Astrocyte (in vitro differentiated cells and primary cell): Measurements from ENCODE around the gene HSPG2. TPM values are rescaled to one million over a fixed set of nuclear protein-coding genes. Genes with fewer than 3 reads are reported as not detected.

Experiments used
- DNase-seq: peaks from one replicate; pipeline ENCODE4 v3.0.0-alpha.2; 2010; ENCODE audit warnings: low read depth
- FAIRE-seq: peaks from 2 replicates; lab custom pipeline; 2011; peaks lifted over from hg19 to GRCh38; lab: Jason Lieb, UNC
- H2AFZ ChIP-seq: 2 replicates; pipeline ENCODE4 v1.6.0; 2012; ENCODE audit warnings: low read depth, low read length, inconsistent platforms
- H3K27ac ChIP-seq: 2 replicates; pipeline ENCODE4 v1.5.1; 2011; ENCODE audit warnings: low read depth, low read length, inconsistent platforms
- H3K27me3 ChIP-seq: 2 replicates; pipeline ENCODE4 v1.6.0; 2011; ENCODE audit warnings: low read length, inconsistent platforms; ENCODE audit not compliant: insufficient read depth
- H3K36me3 ChIP-seq: 2 replicates; pipeline ENCODE4 v1.5.1; 2011; ENCODE audit warnings: low read length, inconsistent platforms; ENCODE audit not compliant: insufficient read depth
- H3K4me1 ChIP-seq: 2 replicates; pipeline ENCODE4 v1.5.1; 2011; ENCODE audit warnings: low read length, inconsistent platforms; ENCODE audit not compliant: insufficient read depth
- H3K4me2 ChIP-seq: 2 replicates; pipeline ENCODE4 v1.6.0; 2012; ENCODE audit warnings: low read length, inconsistent platforms
- H3K4me3 ChIP-seq: 2 replicates; pipeline ENCODE4 v1.5.1; 2011; ENCODE audit warnings: low read depth, mild to moderate bottlenecking, low read length, inconsistent platforms; ENCODE audit not compliant: insufficient read depth
- H3K79me2 ChIP-seq: 2 replicates; pipeline ENCODE4 v1.6.0; 2012; ENCODE audit warnings: mild to moderate bottlenecking, low read length, inconsistent platforms; ENCODE audit not compliant: insufficient read depth
- H3K9ac ChIP-seq: 2 replicates; pipeline ENCODE4 v1.6.0; 2012; ENCODE audit warnings: mild to moderate bottlenecking, low read length, inconsistent platforms
- H3K9me3 ChIP-seq: 2 replicates; pipeline ENCODE4 v1.5.1; 2012; ENCODE audit warnings: low read depth, mild to moderate bottlenecking, low read length, inconsistent platforms; ENCODE audit not compliant: insufficient read depth
- H4K20me1 ChIP-seq: 2 replicates; pipeline ENCODE4 v1.6.0; 2012; ENCODE audit warnings: low read length, inconsistent platforms; ENCODE audit not compliant: insufficient read depth
- H3K27ac Mint-ChIP-seq: one replicate; pipeline ENCODE4 v1.8.0; 2021; ENCODE audit warnings: mild to moderate bottlenecking, mixed read lengths; ENCODE audit not compliant: unreplicated experiment
- H3K27me3 Mint-ChIP-seq: one replicate; pipeline ENCODE4 v1.8.0; 2021; ENCODE audit warnings: low read depth, mixed read lengths; ENCODE audit not compliant: unreplicated experiment
- H3K36me3 Mint-ChIP-seq: one replicate; pipeline ENCODE4 v1.8.0; 2021; ENCODE audit warnings: low read depth, mixed read lengths; ENCODE audit not compliant: unreplicated experiment
- H3K4me1 Mint-ChIP-seq: one replicate; pipeline ENCODE4 v1.8.0; 2021; ENCODE audit warnings: low read depth, mixed read lengths; ENCODE audit not compliant: unreplicated experiment
- H3K4me3 Mint-ChIP-seq: one replicate; pipeline ENCODE4 v1.8.0; 2021; ENCODE audit warnings: mild to moderate bottlenecking, moderate library complexity, mixed read lengths; ENCODE audit not compliant: unreplicated experiment
- H3K9me3 Mint-ChIP-seq: one replicate; pipeline ENCODE4 v1.8.0; 2021; ENCODE audit warnings: mild to moderate bottlenecking, mixed read lengths; ENCODE audit not compliant: unreplicated experiment
- CTCF ChIP-seq: IDR thresholded peaks from 2 replicates; pipeline ENCODE4 v1.5.1; 2011; ENCODE audit warnings: low read depth, mild to moderate bottlenecking, inconsistent platforms, low read length, moderate library complexity; ENCODE audit not compliant: insufficient read depth
- EZH2 ChIP-seq: IDR thresholded peaks from 2 replicates; pipeline ENCODE4 v1.6.1; 2012; ENCODE audit warnings: mild to moderate bottlenecking, low read length, inconsistent platforms; ENCODE audit not compliant: insufficient read depth
- total RNA-seq: library from RNA; stranded (reverse); gene quantifications from 2 replicates; pipeline ENCODE4 v1.2.1, GENCODE V29; 2021

Gene HSPG2
- total RNA-seq, 1 donor from 2014 or later: 249 TPM

- Histone ChIP-seq H3K36me3 (no peaks in the 10 kb centered on the region), H3K4me2 (peak overlapping the region; percentile 80), H3K4me3 (no peak overlapping the region), H3K9me3 (no peaks in the 10 kb centered on the region), H3K9ac (no peak overlapping the region), H3K4me1 (peaks cover 11% of the 10 kb centered on the region), H3K79me2 (no peaks in the 10 kb centered on the region), H3K27ac (no peak overlapping the region), H2AFZ (no peak overlapping the region), H3K27me3 (no peaks in the 10 kb centered on the region), H4K20me1 (peaks cover 3% of the 10 kb centered on the region)
- FAIRE-seq: no peak
- H3K4me1 Mint-ChIP-seq: peaks cover 21% of the 10 kb centered on the region
- peaks cover 3% of the 10 kb centered on the region for H3K9me3 Mint-ChIP-seq
- no peak overlapping the region for H3K27ac Mint-ChIP-seq
- DNase-seq: no peak
- H3K36me3 Mint-ChIP-seq: peaks cover 5% of the 10 kb centered on the region
- no peak for TF ChIP-seq CTCF
- no peak for TF ChIP-seq EZH2
- peaks cover 16% of the 10 kb centered on the region for H3K27me3 Mint-ChIP-seq
- H3K4me3 Mint-ChIP-seq: peak overlapping the region; percentile 5
Observed at GRCh38 chr1:21814981-21815582, 122.0 kb downstream of the HSPG2 start.

- H3K4me2 ChIP-seq: peak overlapping the region; percentile 80
- H3K36me3 Mint-ChIP-seq: peaks cover 2% of the 10 kb centered on the region
- peak overlapping the region; percentile 73 for H2AFZ ChIP-seq
- peak overlapping the region; percentile 40 for H3K4me3 Mint-ChIP-seq
- H3K9me3 Mint-ChIP-seq: peaks cover 3% of the 10 kb centered on the region
- peaks cover 16% of the 10 kb centered on the region for H3K27me3 Mint-ChIP-seq
- peaks cover 3% of the 10 kb centered on the region for H4K20me1 ChIP-seq
- peaks cover 21% of the 10 kb centered on the region for H3K4me1 Mint-ChIP-seq
- DNase-seq (no peak), FAIRE-seq (no peak)
- no peak overlapping the region for H3K27ac ChIP-seq
- peak overlapping the region; percentile 53 for H3K9ac ChIP-seq
- no peaks in the 10 kb centered on the region for H3K27me3 ChIP-seq
- H3K79me2 ChIP-seq: no peaks in the 10 kb centered on the region
- H3K27ac Mint-ChIP-seq: no peak overlapping the region
- H3K4me3 ChIP-seq: peak overlapping the region; percentile 36
- peak; percentile 17 for TF ChIP-seq CTCF
- TF ChIP-seq EZH2: no peak
- peaks cover 11% of the 10 kb centered on the region for H3K4me1 ChIP-seq
- H3K9me3 ChIP-seq: no peaks in the 10 kb centered on the region
- no peaks in the 10 kb centered on the region for H3K36me3 ChIP-seq
Observed at GRCh38 chr1:21814241-21814918, 122.7 kb downstream of the HSPG2 start.

GRCh38 chr1:21813542-21813941 lies 123.6 kb downstream of the HSPG2 start:
- TF ChIP-seq CTCF (no peak), EZH2 (no peak)
- peaks cover 11% of the 10 kb centered on the region for H3K4me1 ChIP-seq
- no peaks in the 10 kb centered on the region for H3K36me3 ChIP-seq
- Mint-ChIP-seq H3K27me3 (peaks cover 16% of the 10 kb centered on the region), H3K4me3 (no peak overlapping the region), H3K4me1 (peaks cover 20% of the 10 kb centered on the region), H3K36me3 (peaks cover 2% of the 10 kb centered on the region), H3K27ac (no peak overlapping the region), H3K9me3 (peaks cover 3% of the 10 kb centered on the region)
- H3K27ac ChIP-seq: no peak overlapping the region
- no peaks in the 10 kb centered on the region for H3K79me2 ChIP-seq
- no peak overlapping the region for H3K9ac ChIP-seq
- H3K4me3 ChIP-seq: no peak overlapping the region
- H4K20me1 ChIP-seq: peaks cover 3% of the 10 kb centered on the region
- H3K27me3 ChIP-seq: no peaks in the 10 kb centered on the region
- no peak overlapping the region for H2AFZ ChIP-seq
- FAIRE-seq: no peak
- no peak overlapping the region for H3K4me2 ChIP-seq
- DNase-seq: no peak
- H3K9me3 ChIP-seq: no peaks in the 10 kb centered on the region
